Hepatocyte (in vitro differentiated cells): ENCODE measurements around the gene ZNF521.

Experiments
- CTCF ChIP-seq: fragments of 200-600 bp; sonication (generic); IDR thresholded peaks from 2 replicates; pipeline ENCODE4 v1.5.1; 2016; ENCODE audit warnings: antibody characterized with exemption, mild to moderate bottlenecking; ENCODE audit not compliant: poor library complexity
- EZH2 ChIP-seq: fragments of 200-600 bp; sonication (generic); IDR thresholded peaks from 2 replicates; pipeline ENCODE4 v1.6.1; 2016; ENCODE audit warnings: antibody characterized with exemption, mild to moderate bottlenecking, borderline replicate concordance

- TF ChIP-seq CTCF (no peak), EZH2 (no peak)
Measured at GRCh38 chr18:25067275-25068025, 284.5 kb downstream of the ZNF521 start.
